GM20431 (cell line): Measurements from ENCODE around the gene ONECUT3.
"Not testable (repeated sequence)": the region's sequence is repeated elsewhere in the genome, so short reads cannot be mapped to it uniquely, and the experiment has no call there.

ENCODE experiments used
- in situ Hi-C: fragments of 300-500 bp; cut with MseI, MboI; formaldehyde crosslinking; loops from one replicate; pipeline ENCODE4 v1.15.0; 2020; ENCODE audit warnings: low sequenced_read_pairs; ENCODE audit not compliant: unreplicated experiment

ONECUT3 gene

DNA sequence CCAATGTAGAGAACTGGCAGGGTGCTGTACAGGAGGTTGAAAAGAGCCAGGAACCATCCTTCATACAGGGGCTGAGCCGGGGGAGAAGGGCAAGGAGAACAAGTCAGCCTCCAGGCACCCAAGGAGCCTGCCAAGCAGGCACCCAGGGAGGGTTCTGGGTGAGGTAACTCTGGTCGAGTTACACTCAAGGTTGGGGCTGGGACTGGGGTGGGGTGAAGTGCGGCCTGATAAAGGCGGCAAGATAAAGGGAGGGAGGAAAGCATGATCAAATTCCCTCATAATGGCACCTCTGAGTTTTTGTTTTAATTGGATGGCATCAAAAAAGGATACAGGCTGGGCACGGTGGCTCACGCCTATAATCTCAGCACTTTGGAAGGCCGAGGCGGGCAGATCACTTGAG lies 33.8 kb downstream of the ONECUT3 start:
- in situ Hi-C loops: no loop called here

DNA sequence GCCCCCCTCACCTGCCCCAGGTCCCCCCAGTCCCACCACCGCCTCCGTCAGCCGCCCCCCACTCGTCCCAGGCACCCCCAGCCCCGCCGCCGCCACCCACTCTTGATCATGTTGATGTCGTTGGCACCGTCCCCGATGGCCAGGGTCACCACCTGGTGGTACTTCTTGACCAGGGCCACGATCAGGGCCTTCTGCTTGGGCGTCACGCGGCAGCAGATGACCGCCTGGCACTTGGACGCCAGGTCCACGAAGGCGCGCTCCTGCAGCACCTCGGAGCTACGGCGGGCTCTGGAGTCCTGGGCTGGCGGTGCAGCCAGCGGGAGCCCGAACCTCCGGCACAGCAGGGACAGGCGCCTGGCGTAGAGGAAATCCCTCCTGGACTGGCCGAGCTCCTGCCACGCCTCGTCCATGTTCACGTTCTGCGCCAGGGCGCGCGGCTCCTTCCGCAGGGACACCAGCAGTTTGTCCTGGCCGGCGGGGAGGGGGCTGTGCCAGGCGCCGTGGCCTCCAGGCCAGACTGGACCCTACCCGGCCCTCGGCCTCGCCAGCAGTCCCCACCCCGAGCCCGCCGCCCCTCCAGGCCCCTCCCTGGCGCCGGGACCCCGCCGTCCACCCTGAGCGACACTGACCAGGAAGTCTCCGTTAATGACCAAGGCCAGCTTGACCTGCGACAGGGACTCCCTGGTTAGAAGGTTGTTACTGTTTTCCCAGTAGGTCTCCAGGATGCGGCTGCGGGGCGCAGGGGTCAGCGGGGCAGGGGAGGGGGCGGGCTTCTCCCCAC lies 36.1 kb downstream of the ONECUT3 start:
- in situ Hi-C loops: no loop called here

DNA sequence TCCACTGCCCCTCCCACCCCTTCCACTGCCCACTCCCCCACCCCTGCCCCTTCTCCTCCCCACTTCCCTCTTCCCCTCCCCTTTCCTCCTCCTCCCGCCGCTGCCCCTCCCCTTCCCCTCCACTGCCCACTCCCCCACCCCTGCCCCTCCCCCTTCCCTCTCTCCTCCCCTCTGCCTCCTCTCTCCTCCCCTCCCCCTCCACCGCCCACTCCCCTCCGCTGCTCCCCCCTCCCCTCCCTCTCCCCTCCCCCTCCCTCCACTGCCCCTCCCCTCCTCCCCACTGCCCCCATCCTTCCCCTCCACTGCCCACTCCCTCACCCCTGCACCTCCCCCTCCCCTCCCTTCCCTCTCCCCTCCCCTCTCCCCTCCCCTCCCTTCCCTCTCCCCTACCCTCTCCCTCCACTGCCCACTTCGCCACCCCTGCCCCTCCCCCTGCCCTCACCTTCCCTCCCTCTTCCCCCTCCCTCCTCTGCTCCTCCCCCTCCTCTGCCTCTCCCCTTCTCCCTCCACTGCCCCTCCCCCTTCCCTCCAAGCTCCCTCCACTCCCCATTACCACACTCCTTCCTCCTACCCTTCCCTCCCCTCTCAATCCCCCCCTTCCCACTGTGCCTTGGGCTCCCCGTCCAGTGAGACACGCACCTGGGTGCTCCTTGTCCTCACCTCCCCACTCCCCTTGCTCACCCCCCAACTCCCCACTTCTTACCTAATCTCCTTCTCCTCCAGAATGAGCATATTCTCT lies 36.9 kb downstream of the ONECUT3 start:
- in situ Hi-C loops: no loop called here

DNA sequence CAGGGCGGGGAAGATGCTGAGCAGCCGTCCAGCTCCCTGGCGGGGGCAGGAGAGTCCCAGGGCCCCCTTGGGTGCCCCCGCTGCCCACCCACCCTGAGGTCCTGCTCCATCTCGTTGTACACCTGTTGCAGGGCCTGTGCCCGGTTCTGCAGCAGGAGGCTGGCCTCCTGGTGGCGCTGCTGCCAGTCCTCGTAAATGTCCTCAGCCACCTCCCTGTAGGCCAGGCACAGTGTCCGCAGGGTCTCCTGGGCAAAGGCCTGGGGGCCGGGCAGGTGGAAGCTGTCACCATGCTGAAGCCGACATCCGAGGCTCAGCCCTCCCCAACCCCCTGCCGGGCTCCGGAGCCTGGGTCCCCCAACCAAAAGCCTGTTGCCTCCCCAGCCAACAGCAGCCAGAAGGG lies 38.6 kb downstream of the ONECUT3 start:
- in situ Hi-C loops: no loop called here

DNA sequence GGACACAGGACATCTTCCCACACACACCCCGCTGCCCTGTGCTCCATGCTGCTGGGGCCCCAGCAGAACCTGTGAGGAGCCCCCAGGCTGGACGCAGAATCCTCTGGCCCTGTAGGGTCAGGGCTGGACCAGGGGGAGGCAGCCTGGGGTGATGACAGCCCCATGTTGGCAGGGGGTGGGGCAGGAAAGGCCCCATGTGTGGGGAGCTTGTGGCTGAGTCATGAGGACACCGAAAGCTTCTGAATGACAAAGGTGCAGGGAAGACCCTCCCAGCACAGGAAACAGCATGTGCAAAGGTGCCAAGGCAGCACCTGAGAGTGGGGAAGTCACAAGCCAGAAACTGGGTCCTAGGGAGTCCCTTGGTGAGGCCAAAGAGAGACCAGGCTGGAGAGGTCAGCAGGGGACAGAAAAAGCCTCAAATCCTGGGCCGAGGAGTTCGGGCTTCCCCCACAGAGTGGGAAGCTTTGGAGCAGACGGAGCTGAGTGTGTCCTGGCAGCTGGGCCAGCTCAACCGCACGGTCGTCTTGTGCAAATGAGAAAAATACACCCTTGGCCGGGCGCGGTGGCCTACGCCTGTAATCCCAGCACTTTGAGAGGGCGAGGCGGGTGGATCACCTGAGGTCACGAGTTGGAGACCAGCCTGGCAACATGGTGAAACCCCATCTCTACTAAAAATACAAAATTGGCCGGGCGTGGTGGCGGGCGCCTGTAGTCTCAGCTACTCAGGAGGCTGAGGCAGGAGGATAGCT lies 41.3 kb downstream of the ONECUT3 start:
- in situ Hi-C loops: no loop called here

DNA sequence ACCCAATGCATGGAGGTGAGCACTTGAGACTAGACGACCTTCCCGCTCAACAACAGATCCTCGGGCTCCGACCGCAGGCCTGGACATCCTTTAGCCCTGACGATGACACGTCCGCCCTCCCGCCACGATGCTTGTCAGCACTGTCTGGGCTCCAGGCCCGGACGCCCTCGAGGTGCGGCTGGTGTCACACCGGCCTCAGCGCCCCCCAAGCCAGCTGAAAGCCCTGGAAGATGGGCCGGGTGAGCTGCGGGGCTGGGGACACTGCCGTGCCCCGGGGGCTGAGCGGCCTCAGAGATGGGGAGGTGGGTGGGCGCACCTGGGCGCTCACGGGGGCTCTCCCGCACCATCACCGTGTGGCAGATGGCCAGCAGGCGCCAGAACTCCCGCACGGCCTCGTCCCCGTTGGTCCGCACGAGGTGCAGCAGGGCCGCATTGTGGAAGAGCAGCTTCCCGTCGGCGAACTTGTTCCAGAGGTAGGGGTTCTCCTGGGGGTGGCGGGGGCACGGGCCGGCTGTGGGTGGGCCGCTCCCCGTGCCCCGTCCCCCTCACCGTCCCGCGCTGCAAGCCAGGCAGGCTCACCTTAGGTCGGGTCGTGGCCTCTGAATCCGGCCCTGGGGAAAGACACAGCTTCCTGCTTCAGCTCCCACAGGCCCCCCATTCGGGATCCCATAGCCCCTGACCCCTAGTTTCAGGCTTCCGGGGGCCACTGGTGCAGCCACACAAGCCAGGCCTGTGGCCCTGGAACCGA lies 43.3 kb downstream of the ONECUT3 start:
- in situ Hi-C loops: no loop called here

DNA sequence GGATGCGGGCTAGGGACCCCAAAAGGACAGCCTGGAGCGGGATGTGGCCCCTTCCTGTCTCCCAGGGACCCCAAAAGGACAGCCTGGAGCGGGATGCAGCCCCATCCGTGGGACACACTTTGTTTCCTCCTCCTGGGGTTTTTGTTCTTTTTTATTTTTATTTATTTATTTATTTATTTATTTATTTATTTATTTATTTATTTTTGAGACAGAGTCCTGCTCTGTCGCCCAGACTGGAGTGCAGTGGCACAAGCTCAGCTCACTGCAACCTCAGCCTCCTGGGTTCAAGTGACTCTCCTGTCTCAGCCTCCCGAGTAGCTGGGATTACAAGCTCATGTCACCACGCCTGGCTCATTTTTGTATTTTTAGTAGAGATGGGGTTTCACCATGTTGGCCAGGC lies 44.0 kb downstream of the ONECUT3 start:
- in situ Hi-C loops: not testable (repeated sequence)

DNA sequence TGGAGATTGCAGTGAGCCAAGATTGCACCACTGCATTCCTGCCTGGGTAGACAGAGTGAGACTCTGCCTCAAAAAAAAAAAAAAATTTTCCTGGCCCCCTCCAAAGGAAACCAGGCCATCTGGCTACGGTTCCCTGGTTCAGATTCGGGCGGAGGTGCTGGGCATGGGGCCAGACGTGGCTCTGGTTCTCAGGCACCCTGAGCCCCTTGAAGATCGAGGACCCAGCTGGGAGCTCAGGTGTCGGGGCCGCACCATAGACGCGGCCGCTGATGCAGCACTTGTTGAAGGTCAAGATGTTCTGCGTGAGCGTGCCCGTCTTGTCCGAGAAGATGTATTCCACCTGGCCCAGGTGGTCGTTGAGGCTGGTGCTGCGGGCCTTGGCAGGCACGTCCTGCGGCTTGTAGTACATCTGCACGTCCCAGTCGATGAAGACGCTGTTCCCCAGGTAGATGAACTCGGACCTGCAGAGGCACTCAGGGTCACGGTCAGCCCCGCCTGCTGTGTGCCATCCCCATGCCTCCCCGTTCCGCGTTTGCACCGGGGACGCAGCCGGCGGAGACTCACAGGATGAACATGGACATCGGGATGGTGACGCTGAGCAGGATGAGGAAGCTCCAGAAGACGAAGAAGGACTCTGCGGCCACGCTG lies 46.5 kb downstream of the ONECUT3 start:
- in situ Hi-C loops: no loop called here

DNA sequence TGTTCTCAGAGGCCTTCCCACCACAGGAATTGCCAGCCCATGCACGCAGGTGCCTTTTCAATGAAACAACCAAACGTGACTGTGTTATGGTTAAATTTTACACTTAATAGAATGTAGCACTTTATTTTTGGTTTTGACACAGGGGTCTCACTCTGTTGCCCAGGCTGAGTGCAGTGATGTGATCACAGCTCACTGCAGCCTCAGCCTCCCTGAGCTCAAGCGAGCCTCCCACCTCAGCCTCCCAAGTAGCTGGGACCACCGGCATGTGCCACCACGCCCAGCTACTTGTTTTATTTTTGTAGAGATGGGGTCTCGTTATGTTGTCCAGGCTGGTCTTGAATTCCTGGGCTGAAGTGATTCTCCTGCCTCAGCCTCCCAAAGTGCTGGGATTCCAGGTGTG lies 51.6 kb downstream of the ONECUT3 start:
- in situ Hi-C loops: no loop called here

DNA sequence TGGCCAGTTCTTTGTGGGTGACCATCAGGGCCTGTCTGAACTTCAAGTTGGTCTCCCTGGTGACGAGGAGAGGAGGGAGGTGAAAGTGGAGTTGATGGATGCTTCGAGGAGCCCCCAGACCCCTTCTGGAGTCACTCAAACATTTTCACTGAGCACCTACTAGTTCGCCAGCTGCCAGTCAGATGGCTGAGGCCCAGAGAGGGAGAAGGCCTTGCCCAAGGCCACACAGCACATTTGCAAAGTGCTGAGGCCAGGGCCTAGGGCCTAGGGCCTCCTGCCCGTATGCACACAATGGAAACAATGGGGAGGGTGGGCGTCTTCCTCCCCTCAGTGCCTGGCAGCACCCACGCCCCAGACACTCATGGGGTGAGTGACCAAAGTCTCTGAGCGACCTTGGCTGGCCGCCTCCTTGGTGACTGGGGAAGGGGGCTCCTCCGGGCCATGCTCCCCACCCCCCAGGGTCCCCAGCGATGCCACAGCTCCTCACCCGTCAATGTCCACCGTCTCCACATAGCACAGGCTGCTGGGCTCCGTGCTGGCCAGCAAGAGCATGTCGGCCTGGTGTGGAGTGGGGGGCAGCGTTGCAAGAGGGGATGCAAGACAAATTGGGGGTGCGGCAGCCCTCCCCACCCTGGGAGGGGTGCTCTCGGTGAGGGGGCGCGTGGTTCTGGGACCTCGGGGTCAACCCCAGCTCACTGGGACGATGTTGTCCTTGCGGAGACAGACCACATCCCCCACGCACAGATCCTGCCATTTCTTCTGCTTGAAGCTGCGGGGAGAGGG lies 52.3 kb downstream of the ONECUT3 start:
- in situ Hi-C loops: no loop called here

DNA sequence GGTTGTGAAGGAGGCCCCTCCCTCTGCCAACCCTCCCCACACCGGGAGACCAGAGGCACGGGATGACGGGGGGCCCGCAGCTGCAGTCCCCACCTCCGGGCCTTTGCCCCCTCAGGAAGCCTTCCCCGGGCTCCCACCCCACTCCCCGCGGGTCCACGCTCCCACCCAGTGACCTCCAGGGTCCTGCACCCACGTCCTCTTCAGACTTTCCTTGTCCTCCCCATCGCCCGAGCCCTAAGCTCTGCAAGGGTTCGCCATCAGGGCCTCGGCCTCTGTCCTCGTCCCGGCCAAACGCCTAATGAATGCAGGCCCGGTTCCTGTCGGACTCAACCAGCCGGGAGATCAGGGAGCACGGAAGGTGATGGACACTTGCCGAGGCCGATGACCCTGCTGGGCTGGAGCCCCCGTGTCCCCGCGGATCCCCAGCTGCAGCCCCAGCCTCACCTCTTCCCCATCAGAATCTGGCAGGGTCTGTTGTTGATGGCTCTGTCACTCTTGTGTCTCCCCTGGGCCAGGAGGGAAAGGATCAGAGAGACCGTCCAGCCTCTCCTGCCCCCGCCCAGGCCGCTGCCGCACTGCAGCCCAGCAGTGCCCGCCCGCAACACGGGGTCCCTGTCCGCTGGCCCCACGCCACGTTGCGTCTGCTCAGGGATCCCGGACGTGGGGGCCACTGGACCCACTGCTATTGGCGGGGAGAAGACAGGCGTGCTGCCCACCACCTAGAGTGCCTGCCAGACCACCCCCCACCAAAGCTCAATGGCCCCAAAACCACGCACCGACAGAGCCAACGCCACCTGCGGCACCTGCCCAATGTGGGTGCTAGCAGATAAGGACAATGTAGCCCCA lies 53.1 kb downstream of the ONECUT3 start:
- in situ Hi-C loops: no loop called here

DNA sequence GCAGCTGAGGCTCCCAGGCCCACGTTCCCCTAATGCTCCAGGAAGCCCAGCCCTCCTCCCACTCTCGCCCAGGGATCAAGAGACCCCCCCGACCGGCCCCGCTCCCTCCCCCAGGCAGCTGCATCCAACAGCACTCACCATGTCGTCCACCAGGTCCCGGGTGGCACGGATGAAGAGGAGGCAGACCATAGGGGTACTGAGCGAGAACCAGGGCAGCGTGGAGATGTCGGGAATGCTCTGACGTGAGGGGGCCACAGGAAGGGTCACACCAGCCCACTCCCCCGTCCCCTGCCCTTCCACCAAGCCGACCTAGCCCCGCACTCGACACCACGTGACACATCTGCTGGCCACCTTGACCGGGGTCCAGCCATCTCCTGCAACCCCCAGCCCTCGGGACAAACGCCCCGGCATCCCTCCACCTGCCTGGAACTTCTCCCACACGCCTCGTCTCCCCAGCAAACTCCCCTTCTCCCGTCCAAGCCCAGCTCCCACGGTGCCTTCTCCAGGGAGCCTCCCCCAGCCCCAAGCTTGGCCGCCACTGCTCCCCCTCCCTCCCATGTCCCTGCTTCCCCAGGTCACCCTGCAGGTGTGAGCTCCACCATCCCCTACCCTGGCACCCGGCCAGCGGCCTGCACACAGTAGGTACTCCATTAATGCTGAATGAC lies 53.9 kb downstream of the ONECUT3 start:
- in situ Hi-C loops: no loop called here

DNA sequence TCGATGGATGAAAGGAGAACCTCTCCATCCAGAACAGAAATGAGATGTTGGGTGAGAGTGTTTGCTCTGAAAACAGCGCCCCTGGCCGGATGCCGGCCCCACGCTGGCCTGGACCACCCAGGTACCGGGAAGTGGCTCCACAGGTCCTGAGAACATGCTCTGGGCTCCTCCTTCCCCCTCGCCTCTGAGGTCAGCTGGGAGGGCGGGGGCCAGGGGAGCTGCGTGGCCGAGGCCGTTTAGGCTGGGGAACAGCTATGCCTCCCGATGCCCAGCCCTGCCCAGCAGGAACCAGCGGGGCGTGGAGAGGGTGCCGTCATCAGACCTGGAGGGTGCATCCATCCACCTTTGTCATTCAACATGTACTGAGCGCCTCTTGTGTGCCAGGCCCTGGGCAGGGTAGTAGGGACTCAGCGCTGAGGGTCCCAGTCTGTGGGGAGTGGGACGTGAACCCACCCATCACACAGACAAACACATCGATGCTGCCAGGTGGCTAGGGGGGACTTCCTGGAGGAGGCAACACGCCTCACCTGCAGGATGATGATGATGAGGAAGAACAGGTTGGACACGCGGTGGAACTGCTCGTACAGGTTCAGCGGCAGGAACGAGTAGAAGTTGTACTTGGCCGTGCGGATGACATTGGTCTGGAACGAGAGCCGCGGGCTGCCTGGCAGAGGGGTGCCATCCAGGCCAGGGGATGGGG lies 54.5 kb downstream of the ONECUT3 start:
- in situ Hi-C loops: no loop called here

DNA sequence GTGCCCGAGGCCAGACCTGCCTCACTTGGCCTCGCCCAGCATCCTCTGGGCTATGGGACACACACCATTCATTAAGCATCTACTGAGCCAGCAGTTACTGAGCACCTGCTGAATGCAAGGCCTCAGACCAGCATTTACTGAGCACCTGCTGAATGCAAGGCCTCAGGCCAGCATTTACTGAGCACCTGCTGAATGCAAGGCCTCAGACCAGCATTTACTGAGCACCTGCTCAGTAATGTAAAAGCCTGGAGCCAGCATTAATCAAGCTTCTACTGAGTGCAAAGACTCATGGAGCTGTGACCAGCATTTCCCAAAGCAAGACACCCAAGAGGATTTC lies 55.1 kb downstream of the ONECUT3 start:
- in situ Hi-C loops: no loop called here

DNA sequence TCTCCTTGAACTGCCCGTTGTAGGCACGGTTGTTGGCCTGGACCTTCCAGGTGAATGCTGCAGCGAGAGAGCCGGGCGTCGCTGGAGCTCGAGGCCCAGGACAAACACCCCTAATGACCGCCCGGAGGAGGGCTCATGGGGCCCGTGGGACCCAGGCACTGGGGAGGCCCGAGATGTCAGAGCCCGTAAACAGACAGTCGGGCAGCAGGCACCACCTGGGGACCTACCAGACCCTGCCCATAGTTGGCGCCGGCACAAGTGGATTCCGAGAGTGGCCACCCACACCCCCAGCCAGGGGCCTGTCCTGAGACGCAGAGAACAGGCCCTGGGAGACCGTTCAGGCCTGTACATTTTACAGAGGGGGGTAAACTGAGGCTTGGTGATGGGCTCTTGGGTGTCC lies 56.4 kb downstream of the ONECUT3 start:
- in situ Hi-C loops: loop anchor here (10.0 kb wide), 1 partner anchor 265 kb away; no protein-coding TSS in a partner anchor

DNA sequence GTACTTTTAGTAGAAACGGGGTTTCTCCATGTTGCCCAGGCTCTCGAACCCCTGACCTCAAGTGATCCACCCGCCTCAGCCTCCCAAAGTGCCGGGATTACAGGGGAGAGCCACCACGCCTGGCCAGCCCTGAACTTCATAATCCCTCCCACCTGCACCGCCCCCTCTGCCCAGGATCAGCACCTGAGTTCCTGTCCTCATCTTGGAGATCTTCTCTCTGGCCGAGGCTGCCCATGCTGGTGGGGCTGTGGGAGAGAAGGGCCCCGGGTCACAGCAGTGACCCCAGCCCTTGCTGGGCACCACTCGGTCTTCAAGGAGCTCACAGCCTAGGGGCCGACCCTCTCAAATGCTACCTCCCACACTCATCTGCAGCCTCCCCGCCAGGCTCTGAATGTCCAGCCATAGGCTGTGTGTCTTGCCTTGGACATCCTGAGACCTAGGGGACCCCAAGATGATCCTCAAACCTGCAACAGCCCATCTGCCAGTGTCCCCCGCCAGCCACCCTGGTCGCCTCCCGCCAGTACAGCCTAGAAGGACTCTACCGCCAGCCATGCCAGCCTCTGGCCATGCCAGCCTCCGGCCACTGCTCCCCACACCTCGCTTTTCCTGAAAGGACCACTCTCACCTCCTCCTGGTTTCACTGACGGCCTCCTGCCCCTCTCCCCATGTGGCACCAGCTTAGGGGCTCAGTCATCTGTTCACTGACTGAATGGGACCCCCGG lies 57.3 kb downstream of the ONECUT3 start:
- in situ Hi-C loops: loop anchor here (10.0 kb wide), 1 partner anchor 266 kb away; no protein-coding TSS in a partner anchor
